ENCODE data around the gene LMF1. TPM values are rescaled to one million over a fixed set of nuclear protein-coding genes. Genes with fewer than 3 reads are reported as not detected.

LMF1 gene
- total RNA-seq, 2 donors from 2014 or later: 17.3 to 22.6 TPM

Other genes with a start within 250 kb of the LMF1 start
- gene ANTKMT, start 249.8 kb downstream of the LMF1 start, total RNA-seq: 10 to 100 TPM; 47.2 to 48.6 TPM
- gene CCDC78, start 244.5 kb downstream of the LMF1 start, total RNA-seq: under 1 TPM; 0.75 to 0.95 TPM
- gene HAGHL, start 243.9 kb downstream of the LMF1 start, total RNA-seq: 1 to 10 TPM; 2.0 to 3.3 TPM
- 10 to 100 TPM; 36.0 to 50.2 TPM for gene CIAO3, start 230.0 kb downstream of the LMF1 start, total RNA-seq
- 1 to 10 TPM; 6.4 to 7.0 TPM for gene MSLN, start 210.2 kb downstream of the LMF1 start, total RNA-seq
- 10 to 100 TPM; 21.3 to 24.1 TPM for gene RPUSD1, start 182.6 kb downstream of the LMF1 start, total RNA-seq
- 10 to 100 TPM in 1 of 2 donors, 1 to 10 TPM in 1; 9.5 to 20.3 TPM for gene CHTF18, start 182.4 kb downstream of the LMF1 start, total RNA-seq
- under 1 TPM; 0.40 to 0.53 TPM for gene GNG13, start 170.2 kb downstream of the LMF1 start, total RNA-seq
- under 1 TPM; 0.31 to 0.70 TPM for gene SOX8, start 10.8 kb upstream of the LMF1 start, total RNA-seq
- under 1 TPM in 1 of 2 donors, not detected in 1; 0.25 TPM for gene SSTR5, start 101.8 kb upstream of the LMF1 start, total RNA-seq
- gene C1QTNF8, start 125.3 kb upstream of the LMF1 start, total RNA-seq: not detected
- gene CACNA1H, start 182.1 kb upstream of the LMF1 start, total RNA-seq: 10 to 100 TPM in 1 of 2 donors, 1 to 10 TPM in 1; 3.8 to 15.6 TPM